GM18499 (cell line): ENCODE measurements around the gene EGLN3.

Experiments used
- ATAC-seq: cut with Tn5 transposase; IDR thresholded peaks from one replicate; pipeline ENCODE4 v1.9.1; 2021; ENCODE audit warnings: moderate number of reproducible peaks; ENCODE audit not compliant: insufficient read depth, unreplicated experiment

Gene EGLN3

DNA sequence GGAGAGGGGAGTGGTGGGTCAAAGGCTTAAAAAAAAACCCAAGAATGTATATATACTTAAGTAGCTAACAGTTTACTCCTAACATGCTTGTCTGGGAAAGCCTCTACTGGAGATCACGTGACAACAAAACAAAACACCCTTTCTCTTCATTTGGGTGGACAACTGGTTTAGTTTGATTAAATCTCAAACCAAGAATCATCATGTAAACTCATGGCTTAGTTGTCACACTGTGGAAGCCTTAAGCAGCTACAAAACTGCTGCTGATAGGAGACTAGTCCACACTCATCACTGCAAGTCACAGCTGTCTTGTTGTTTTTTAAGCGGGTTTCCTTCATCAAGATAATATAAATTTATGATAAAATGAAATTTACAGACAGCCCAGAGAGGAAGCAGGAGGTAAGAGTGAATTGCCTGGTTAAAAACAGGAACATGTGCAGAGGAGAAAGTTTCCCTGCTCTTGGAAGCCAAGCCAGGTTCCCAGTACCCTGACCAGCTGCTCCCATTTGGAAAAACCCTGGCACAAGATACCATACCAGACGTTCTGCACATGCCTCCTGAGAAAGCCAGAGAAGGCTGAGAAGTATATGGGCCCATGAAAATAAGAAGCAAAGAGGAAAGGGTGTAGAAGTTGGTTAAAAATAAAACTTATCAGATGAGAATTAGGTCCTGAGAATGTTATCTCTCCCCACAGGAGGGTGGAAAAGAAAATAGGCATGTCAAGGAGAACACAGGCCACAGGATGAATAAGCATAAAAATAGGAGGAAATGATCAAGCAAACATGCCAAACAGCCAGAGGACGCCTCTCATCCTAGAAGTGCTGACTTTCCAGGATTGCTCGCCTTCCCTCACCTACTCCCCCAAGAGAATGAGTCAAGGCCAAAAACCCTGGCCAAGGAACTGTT, 34.0 kb downstream of the EGLN3 start:
- no peak for ATAC-seq

DNA sequence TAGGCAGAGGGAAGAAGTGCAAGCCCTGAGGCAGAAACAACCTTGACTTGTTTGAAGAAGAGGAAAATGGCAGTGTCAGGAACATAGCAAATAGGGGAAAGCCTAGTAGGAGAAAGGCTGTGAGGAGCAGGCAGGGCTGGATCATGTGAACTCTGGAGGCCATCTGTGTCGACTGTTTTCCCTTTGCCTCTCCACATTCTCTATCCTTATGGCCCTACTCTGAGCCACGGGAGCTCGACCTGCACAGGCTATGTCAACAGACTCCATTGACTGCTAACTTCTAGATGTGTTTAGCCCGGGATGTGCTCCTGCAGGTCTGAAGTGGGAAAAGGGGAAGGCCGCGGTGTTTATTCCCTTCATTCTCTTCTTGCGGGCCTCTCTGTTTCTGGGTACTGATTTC, 35.2 kb downstream of the EGLN3 start:
- ATAC-seq = no peak

DNA sequence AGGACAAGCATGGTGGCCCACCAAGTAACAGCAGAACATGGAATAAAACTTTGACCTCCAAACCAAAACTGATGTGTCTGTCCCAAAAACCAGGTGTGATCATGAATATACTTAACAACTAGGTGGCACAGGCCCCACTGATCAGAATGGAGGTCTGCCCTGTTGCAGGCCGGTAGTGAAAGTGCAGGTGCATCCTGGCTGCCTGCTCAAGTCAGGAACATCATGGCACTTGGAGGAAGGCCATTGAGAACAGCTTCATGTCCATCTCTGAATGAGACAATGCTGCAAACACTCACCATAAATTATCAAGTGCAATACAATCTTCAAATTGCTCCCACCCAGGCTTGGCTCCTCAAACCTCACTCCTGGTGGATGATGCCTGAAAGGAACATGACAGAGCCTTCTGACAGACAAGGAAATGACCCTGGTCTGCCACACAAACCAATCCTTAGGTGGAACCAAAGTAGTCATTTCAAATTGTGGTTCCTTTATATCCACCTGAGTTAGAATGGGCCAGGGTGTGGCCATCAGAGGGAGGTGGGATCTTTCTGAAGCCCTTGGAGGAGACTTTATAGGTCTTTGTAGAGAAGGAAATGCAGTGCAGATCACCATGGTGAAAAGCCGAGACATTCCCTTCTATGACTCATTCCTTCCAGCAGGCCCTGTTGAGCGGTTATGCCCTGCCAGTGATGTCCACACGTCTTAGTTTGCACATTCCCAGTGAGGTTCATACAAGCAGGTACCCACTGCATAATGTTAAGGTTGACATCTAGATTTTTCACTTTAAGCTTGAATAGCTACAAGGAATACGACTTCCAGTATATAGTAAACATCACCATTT, 36.0 kb downstream of the EGLN3 start:
- no peak for ATAC-seq

DNA sequence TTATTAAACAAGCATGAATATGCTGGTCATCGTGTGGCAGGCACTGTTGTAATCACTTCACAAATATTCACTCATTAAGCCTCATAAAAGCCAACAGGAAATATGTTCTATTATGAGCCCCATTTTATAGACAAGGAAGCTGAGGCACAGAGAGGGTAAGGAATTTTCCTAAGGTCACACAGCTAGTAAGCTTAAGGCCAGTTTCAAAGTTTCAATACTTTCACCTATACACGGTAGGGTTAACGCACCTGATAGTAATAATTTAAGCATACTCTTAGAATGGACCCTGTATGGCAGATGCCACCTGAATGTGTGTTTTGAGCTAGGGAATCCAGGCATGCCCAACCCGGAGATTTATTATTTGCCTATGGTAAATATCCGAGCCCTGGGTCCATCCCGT, 39.8 kb downstream of the EGLN3 start:
- no peak for ATAC-seq

DNA sequence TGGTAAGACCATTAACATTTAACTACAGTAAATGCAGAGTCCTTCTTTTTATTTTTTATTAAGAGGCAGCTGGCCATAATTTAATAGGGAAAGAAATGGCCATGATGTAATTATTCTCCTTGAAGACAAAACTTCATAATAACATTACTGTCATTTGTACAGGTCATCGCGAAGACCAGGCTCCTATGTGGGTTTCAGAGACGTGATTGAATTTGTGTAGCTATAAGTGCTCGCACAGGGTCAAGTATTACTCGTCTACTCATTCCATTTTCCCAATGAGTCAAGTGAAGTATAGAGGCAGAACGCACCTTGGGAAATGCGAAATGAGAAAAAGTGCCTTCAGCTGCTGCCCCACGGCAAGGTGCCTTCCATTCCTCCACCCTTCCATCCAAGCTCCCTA, 40.4 kb downstream of the EGLN3 start:
- no peak for ATAC-seq

DNA sequence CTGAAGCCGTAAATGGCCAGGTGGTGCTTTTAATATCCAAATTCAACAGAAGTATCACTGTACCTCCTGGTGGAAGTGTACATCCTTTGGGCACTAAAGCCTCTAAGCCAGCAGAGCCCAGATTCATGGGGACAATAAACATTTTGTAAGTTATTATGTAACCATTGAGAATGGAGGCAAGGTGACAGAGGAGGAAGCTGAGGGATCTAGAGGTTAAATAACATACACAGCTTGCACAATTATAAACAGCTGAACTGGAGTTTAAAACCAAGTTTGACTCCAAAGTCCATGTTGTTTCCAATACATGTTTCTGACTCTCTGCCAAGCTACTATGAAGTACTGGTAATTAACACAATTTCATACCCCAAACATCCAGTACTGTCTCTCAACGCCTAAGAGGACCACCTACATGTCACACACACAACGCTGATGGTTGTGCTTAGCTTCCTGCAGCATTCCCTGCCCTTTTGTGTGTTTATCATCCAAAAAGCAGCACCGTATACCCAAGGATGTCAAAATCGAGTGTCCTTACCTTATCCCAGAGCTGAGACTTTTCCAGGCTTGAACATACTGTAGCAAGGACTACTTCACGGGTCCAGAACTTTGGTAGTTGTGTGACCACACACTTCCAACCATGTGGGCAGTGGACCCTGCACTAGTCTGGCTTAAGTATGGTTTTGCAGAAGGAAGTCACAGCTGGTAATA, 41.3 kb downstream of the EGLN3 start:
- no peak for ATAC-seq

DNA sequence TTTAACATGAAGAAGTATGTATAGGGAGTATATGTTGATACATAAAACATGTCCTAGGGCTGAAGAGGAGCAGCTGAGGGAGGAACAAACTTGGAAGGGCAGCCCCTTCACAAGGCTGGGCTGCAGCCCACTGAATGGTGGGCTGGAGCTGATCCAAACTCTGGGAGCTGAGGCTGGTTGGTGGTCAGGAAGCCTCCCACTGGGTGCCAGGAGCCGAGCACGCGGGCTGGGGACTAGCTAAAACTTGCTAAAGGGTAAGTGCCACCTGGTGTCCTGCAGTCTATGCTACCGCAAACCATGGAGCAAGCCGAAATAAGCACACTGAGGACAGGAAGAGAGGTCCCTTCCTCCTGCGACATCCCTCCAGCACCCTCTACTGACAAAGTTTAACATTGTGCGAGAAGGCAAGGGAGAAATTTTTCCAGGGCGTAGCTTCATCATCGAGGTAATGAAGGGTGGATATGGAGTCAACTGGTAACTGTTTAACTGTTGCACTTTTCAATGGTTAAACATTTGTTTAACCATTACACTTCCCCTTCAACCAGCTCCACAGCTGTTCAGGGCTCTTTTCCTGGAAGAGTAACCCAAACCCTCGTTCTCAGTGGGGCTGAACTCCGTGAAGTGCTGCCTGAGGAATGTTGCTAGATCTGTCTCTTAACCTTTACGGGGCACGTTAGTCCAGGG, 42.2 kb downstream of the EGLN3 start:
- ATAC-seq = no peak

DNA sequence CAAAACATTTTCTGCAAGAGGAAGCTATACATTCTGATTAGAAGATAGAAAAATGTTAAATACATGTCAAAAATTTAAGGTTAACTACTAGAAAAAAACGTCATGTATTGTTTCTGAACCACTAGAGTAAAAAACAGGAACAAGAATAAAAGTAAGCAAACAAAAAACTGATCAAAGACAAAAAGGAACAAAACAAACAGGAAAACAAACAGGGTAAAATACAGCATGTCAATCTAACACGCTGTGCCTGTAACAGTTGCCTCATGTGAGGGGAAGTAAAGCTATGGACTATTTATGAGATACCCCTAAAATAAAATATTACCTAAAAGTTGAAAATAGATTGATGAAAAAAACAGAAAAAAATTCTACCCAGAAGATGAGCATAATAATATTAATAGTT, 43.9 kb downstream of the EGLN3 start:
- ATAC-seq = no peak

DNA sequence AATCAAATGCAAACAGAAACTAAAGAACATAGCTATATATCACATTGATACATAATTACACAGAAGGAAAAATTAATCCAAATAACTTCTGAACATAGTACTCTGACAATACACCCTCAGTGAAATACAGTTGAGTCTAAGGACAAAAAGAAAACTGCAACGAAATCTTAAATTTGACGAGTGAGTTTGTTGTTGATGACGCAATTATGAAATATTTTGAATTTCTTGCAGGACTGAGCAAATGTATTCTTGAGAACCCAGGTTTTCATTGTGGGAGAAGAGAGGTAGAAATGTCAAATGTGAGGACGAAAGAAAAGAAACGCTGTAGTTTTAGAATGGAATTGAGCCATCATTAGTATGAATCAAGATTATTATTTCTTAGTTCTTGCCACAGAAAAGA, 46.3 kb downstream of the EGLN3 start:
- no peak for ATAC-seq

DNA sequence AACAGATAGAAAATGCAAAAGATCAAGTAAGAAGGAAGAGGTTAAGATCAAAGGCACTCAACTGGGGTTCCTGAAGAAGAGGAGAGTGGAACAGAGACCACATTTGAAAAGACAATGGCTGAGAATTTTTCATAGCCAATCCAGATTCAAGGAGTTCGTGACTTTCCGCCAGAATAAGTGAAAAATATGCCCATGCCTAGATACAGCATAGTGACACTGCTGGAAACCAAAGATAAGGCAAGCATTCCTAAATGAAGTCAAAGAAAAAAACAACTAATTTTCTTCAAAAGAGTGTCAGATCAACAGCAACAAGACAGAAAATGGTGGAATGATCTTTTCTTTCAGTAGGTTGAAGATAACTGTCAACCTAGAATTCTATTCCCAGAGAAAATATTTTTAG, 47.5 kb downstream of the EGLN3 start:
- no peak for ATAC-seq

DNA sequence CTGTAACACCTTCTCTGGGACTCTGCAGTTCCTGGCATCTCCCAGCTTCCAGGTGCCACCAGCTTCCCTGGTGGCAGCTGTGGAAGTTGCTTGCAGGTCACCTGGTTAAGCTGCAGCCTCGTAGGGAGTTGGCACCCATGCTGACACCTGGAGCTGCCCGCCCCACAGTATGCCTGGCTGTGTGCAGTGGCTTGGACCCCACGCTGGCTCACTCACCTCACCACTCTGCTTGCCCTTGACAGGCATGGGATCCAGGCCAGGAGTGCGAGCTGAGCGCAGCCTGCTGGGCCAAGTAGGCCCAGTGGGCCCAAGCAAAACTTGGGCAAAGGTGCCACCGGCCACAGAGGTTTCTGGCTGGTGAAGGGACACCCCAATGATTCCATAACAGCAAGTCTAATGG, 48.5 kb downstream of the EGLN3 start:
- no peak for ATAC-seq

DNA sequence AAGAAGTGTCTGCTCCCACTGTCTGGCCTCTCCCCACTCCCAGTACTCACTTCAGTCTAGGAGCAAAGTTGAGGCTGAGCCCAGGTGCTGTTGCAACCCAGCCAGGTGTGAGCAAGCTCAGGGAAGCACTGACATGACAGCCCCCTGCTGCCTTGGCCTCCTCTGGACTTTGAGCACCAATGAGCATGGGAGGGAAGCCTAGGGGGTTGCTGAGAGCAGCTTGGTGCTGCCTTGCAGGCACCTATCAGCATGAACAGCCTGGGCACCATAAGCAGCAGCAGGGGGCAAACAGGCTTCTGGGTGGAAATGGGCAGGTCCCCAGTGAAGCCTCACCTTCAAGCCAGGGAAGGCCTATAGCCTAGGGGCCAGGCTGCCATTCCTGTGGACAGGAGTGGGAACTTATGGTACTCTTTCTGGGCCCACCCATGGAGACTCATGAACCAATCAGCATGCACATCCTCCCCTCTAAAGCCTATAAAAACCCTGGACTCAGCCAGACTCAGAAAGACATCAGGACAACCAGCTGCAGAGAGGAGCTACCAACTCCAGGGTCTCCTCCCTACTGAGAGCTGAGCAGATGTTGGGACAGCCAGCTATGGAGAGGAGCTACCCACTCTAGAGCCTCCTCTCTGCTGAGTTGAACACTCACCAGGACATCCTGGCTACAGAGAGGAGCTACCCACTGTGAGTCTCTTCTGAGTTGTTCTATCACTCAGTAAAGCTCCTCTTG, 49.3 kb downstream of the EGLN3 start:
- ATAC-seq = no peak

DNA sequence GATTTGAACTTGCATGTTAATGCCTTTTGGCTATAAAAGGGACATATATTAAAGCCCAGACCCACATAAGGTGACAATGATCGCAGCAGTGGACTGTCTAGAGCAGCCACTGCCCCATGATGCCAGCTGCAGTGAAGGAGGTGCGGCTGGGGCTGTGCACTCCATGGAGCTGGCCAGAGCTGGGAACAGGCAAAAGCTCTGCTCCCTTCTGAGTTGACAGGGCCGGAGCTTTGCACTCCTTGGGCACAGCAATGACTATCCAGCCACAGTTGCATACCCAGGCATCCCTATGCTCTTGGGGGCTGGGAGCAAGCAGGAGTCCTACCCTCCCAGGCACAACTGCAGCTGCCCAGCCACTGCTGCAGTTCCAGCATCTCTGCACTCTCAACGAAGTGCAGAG, 50.2 kb downstream of the EGLN3 start:
- no peak for ATAC-seq

DNA sequence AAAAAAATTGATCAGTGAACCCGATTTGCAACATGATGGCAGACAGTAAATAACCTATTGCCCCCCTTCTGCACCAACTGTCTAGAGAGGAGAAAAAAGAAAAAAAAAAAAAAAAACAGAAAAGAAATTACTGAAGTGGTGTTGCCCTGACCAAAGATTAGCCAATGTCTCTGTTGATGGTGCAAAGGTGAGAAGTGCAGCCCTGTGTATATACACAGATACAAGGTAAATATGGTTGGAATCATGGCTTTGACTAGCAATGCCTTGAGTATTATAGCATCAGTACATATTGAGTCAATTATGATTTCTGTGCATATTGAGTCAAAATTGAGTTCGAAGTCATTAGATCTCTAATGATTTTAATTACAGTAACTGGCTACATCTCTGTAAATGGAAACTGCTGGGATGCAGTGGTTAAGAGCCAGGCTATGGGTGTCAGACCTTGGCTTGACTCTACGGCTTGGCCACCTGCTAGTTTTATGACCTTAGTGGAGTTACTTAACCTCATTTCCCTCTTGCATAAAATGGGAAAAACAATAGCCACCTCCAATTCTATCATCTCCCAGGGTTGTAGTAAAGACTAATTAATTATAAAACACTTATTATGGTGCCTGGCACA, 51.0 kb downstream of the EGLN3 start:
- ATAC-seq = no peak

DNA sequence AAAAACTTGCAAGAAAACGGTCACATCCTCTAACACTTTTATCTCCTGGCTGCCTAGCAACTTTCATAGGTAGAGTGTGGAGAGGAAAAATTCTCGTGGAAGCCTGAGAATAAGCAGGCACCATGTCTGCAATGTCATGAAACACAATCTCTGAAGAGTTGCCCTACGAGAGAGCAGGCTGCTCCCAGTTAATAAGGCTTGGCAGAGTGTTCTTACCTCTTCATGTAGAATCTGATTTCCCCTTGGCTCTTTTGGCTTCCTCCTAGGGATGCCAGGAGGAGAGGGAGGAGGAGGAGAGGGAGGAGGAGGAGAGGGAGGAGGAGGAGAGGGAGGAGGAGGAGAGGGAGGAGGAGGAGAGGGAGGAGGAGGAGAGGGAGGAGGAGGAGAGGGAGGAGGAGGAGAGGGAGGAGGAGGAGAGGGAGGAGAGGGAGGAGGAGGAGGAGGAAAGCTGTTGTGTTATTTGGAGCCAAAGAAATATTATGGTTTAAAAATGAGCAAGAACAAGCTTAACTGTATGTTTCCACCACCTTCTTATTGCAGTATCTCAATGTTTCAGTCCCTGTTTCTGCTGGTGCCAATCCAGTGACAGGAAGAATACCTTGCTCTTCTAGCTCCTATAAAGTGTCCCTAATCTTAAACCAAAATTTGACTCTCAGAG, 52.9 kb downstream of the EGLN3 start:
- ATAC-seq = no peak

DNA sequence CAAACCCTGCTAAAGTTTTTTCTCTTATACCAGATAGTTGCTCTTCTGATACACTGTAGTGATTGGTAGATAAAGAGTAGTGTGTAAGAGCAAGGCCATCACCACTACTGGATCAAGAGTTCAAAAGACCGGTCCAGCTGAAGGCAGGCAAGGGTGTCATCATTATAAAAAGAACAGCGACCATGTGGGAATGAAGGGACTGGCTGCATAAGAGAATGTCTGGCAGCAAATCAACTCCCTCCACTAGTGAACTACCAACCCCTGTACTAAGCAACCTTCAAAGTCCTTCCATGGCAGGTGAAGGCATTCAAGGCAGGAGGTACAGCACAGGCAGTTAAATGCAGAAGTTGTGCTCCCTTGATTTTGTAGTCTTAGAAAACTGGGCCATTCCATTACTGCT, 53.5 kb downstream of the EGLN3 start:
- no peak for ATAC-seq

DNA sequence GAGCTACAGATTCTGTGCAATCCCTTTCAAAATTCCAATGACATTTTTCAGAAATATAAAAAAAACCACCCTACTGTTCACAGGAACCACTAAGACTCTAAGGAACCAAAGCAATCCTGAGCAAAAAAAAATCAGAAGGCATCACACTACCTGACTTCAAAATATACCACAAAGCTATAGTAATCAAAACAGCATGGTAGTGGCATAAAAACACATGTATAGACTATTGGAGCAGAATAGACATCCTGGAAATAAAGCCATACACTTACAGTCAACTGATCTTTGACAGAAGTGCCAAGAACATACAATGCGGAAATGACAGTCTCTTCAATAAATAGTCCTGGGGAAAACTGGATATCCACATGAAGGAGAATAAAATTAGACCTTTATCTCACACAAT, 56.5 kb downstream of the EGLN3 start:
- no peak for ATAC-seq

DNA sequence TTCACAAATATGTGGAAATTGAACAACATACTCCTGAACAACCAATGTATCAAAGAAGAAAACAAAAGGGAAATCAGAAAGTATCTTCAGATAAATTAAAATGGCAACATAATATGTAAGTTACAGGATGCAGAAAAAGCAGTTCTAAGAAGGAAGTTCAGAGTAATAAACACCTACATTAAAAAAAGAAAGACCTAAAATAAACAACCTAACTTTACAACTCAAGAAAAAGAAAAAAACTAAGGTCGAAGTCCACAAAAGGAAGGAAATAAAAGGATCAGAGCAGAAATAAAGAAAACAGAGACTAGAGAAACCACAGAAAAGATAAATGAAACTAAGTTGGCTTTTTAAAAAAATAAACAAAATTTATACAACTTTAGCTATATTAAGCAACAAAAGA, 59.2 kb downstream of the EGLN3 start:
- no peak for ATAC-seq

DNA sequence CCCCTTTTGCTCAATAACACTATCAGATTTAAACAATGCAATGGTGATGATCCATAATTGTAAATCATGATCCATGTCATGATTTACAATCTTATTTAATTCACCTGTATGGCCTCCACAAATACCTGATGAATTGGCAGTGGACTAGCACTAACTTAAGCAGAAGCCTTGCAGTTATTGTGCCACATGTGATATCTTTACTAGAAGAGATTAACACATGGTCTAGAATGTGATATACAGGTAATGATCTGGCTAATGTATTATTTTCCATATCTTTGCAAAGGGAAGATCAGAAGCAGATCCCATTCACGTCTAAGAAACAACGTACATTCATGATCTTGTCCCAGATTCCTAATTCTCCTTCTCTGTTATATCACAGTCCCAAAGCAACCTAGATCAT, 66.0 kb downstream of the EGLN3 start:
- ATAC-seq = no peak
